NCI-H526 (cell line): ENCODE data around the gene CCR2.
"Not testable (repeated sequence)": the region's sequence is repeated elsewhere in the genome, so short reads cannot be mapped to it uniquely, and the experiment has no call there.

ENCODE experiments used
- DNase-seq, 2 experiments: peaks; one replicate each; lab custom pipeline; 2025; lab: John Stamatoyannopoulos, UW

Gene CCR2

DNA sequence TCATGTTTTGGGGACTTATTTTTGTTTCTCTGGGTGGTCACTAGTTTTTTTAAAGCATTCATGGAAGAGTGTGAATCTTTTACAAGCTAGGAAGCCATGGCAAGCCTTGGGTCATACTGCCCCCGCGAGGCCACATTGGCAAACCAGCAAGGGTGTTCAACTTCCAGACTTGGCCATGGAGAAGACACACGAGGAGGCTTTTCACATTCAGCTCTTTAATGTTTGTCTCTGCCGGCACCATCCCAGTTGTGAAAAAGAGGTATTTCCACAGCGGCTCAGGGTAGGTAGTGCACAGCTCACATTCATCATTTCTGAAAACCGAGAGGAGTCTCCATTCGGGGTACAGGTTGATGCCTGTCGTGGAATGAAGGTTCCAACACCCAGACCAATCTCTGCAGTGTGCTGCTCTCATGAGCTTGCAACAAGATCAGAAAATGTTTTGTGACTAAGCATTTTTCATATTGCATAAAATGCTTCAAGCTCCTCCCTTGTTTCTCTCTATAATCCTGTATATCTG lies 24.6 kb downstream of the CCR2 start:
- peak in 1 of 2 experiments; percentile 74 for DNase-seq

DNA sequence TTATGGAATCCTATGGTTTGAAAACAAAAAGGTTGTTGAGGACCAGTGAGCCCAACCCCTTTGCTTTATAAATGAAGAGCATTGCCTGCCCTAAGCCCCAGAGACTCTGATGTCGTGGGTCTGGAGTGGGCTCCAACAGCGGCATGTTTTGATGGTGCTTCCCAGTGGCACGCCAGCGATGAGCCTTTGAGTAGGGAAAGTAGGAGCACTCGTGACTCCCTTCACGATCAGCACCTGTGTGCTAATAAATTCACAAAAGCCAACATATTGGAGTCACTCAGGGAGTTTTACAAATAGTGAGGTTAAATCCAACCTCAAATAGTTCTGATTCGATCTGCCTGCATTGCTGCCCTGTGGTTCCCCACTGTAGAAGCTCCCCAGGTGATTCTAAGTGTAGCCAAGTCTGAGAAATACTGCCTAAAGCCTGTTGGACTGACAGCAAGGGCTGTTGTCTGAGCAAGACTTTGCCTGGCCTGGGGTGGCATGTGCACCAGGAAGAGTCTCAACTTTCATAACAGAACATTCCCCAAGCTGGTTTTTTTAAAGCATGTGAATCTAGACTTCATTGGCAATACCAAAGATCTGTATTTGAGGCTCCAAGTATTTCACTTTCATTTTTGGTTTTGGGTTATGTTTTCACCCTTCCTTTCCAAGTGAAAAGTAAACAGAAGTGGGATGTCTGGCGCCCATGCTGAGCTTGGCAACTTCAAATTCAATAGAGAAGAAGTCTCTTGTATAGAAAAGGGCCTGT lies 26.7 kb downstream of the CCR2 start:
- no peak for DNase-seq

DNA sequence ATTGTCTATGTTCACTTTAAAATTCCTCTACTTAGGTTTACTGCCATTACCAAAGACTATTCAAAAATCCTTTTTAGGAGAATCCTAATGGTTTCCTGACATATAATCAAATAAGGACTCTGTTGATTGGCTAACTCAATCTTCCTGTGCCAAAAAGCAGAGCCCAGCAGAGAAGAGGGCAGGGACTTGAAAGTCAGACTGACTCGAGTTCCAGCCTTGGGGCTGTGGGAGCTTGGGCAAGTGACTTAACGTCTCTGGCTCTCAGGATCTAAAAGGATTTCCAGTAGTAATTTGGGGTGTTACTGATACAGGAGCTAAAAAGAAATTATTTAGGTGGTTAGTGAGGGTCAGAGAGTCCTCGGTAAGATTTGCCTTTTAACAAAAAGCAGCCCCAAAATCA lies 27.7 kb downstream of the CCR2 start:
- DNase-seq: no peak

DNA sequence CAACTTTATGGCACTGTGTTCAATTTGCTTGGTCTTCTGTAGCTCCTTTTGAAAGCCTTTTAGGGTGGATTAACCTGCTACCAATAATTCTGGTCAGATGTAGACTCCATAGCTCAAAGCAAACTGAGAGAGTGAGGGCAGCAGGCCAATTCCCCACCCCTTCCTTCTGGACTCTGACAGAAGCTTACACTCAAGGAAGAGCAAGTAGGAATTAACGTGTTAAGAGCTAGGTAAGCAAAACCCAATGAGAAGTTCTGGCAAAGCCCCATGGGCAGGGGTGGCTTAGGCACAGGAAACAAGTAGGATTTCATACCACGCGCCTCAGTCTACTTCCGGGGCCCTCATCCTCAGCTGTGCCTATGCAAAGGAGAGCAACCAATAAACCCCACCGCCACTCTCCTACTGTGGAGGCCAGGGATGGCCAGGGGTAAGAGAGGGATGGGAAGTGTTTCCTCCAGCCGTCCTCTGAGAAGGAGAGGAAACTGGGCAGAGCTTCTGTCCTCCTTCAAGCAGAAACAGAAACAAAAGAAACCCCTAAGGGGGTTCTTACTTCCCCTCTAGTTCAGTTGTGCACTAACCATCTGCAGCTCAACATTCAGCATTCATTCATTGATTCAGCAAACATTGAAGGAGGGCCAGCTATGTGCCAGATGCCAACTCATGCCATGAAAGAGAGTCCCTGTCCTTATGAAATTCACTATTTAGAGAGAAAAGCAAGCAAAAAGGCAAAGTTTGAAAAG lies 29.5 kb downstream of the CCR2 start:
- DNase-seq: no peak

DNA sequence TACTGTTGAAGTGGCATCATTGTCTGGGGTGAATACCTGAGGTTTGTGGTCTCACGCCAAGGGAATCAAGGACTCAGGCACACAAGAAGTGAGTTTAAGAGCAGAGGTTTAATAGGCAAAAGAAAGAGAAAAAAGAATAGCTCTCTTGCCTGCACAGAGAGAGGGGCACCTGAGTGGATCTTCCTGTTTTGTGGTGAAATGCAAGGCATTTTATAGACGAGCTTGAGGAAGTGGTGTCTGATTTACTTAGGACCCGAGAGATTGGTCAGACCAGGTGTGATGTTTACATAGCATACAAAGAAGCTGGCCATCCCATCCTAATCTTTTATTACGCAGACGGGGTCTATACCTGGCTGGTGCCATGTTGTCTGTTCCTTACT lies 30.0 kb downstream of the CCR2 start:
- no peak for DNase-seq

DNA sequence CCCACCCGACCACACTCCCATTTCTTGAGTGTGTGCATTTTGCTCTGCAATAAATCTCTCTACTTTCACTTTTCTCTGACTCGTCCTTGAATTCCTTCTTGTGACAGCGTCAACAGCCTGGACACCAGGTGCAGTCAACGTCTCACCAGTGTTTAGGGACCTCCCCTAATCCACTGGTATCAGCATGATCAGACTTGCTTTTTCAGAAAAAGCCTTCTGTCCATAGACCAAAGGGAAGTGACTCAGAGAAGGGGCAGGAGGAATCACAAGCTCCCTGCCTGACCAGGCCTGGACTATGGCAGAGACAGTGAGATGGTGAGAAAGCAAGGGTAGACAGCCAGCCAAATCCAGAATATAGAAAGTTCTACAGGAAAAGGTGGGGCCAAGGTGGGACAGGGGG lies 32.3 kb downstream of the CCR2 start:
- DNase-seq: no peak

DNA sequence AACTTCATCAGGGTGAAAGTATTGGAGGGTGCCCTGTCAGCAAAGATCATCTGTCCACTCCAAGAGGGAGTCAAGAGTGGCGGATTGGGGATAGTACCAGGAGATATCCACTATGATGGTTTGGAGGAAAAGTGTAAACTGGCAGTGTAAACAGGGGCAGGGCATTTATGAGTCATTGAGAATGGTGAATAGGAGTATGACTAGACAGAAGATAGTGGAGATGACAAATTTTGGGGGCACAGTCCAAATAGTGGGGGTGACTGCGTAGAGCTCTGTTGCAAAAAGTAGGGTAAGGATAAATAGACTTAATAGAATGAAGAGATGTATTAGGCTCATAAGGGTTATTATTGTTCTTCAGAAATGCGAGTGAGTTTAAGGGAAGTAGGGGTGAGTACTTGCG lies 34.9 kb downstream of the CCR2 start:
- DNase-seq: not testable (repeated sequence)

DNA sequence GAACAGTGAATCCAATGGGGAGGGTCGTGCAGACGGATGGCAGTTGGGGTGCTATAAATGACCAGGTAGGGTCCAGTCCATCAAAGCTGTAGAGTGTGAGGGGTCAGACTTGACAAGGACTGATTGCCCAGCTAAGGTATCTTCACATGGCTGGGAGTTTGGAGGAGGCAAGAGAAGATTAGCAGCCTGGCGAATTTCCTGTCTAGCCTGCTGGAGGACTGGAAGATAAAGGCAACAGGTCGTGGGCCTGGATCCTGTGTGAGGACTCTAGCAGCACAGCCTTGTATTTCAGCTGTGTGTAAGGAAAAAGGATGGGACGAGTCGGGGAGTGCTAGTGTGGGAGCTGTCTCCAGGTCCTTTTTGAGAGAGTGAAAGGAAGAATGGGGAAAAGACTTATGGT lies 35.4 kb downstream of the CCR2 start:
- no peak for DNase-seq

DNA sequence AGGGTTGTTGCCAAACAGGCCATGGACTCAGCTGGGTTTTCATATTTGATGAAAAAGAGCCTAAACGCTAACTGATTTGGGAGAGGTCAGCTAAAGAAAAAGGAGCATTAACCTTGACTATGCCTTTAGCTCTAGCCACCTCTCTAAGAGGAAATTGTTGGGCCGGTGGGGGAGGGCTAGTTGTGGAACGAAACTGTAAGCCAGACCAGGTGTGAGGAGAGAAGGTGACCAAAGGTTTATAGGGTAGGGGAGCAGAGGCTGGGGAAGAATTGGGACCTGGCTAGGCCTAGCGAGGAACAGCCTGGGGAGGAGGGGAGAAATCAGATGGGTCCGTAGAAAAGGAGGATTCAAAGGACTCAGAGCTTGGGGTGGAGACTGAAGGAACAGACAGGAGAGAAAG lies 37.6 kb downstream of the CCR2 start:
- not testable (repeated sequence) for DNase-seq

DNA sequence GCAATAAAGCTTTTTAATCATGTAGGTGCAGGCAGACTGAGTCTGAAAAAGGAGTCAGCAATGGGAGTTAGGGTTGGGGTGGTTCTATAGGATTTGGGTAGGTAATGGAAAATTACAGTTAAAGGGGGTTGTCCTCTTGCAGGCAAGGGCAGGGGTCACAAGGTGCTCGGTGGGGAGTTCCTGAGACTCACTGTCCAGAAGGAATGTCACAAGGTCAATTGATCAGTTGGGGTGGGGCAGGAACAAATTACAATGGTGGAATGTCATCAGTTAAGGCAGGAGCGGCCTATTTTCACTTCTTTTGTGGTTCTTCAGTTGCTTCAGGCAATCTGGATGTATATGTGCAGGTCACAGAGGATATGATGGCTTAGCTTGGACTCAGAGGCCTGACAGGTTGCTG lies 39.1 kb downstream of the CCR2 start:
- no peak for DNase-seq

DNA sequence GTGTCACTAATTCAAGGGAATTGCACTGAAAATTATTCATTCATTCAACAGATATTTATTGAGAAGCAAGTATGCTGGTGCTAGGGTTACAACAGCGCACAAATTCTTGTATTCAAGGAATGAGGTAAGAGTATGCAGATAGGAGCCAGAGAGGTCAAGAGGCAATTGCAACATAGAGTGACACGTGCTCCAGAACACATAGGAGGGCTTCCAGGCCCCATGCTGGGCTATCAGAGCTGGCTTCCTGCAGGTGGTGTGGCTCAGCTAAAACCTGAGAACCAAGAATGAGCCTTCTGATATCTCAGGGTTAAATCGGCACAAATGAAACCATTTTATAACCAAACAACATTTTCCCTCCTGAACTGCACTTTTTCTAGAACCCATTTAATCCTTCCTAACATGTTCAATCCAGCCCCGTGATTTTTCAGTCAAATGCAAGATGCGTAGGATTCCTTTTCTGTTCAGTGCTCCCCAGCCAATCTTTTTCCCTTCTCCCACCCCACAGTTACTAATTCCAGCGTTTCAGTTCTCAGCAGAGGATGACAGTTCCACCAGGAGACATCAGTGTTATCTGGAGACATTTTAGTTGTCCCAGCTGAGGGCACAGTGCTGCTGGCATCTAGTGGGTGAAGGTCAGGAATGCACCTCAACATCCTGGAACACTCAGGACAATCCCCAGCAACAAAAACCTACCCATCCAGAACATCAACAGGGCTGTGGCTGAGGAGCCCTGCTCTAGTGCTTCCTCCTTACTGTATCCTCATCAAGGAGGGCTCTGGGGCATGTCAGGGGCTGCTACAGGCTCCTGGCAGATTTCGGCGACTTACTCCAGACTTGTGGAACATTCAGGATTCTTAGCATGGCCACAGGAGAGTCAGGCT lies 39.9 kb downstream of the CCR2 start:
- no peak for DNase-seq

DNA sequence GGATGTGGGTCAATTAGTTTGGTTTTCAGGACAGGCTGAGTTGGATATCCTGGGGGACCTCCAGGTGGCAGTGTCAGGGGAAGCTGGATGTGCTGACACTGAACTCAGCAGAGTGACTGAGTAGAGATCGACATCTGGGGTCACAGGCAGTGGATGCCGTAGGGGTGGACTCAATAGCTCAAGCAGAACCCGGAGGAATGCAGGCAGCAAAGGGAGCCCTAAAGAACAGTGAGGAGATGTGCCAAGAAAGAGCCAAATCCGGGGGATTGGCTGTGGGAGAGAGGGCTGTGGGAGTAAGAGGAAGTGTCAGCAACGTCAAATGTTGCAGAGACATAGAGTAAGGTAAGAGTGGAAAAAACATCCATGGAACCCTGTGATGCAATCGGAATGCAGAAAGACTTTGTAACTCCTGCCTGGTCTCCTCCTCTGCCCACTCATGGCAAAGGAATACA lies 41.3 kb downstream of the CCR2 start:
- peak in 1 of 2 experiments; percentile 5 for DNase-seq

DNA sequence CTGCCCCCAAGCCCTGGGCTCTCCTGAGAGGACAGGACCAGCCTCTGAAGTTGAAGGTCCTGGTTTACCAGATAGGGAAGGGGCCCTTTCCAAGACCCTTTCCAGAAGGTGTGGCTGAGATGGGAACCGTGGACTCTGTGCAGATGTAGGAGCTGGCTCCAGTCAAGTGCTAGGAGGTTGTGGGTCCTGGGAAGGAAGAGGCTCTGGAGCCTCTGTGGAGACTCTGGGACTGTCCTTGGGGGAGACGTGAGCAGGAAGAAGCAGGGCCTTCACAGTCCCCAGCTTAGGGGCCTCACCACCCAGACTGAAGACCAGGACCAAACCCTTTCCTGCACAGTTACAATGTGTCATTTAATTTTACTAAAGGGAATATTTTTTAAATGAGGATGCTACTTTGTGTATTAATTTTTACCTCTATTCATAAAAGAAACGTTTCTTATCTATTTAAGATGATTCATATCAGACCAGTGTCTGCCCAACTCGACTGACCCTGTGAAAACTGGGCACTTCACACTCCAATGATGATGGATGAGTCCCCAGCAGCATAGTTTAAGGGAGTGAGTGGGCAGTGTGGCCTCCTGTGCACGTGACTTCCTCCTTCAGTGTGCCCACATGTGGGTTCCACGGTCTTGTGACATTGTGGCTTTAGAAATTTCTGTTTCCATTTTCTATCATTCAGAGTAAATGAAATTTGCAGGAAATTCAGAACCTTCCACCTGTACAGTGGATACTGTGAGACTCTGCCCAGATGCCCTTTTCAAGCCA lies 42.0 kb downstream of the CCR2 start:
- no peak for DNase-seq

DNA sequence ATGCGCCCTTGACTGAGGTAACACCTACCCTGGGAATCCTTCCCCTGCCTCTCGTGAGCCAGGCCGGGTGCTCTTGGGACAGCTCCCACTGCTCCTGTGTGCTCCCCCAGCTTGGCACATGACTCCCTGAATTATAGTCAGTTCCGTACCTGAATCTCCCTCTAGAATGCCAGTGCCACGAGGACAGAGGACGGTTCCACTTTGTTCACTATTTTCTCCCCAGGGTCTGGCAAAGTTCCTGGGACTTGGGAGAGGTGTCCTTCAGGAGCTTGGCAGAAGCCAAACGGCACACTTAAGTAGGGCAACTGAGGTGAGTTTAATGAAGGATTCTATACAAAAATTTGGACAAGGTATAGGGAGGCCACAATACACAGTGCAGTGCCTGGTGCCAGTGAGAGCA lies 43.2 kb downstream of the CCR2 start:
- no peak for DNase-seq

DNA sequence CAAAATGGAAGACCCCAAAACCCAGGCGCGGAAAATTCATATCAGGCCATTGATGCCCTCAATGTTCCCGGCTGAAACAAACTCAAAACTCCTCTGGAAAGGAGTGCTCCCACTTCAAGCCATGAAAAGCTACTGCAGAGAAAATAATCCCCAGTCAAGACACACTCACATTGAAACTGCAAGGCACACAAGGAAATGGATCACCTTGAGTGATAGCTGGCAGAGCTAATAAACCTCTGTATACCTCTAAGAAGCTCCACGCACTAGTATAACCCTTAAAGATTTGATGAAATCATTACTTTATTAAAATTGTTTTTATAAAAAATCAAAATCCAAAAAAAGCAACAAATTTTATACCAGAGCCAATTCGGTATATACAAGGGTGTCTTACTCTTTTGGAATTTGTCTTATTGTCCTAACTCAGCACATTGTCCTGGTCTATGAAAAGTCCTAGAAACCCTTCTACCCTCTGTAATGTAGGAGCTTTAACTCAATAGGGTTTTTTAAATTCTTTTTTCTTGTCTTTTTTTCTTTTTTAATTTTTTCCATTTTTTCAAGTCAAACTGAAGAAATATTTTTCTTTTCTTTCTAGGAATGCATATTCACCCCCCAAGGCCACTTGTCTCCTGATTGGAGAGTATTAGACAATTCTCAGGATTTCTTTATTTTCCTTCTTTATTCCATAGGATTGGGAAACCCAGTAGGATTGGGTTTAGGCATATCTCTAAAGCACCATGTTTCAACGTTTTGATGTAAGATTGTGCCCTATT lies 44.5 kb downstream of the CCR2 start:
- no peak for DNase-seq

DNA sequence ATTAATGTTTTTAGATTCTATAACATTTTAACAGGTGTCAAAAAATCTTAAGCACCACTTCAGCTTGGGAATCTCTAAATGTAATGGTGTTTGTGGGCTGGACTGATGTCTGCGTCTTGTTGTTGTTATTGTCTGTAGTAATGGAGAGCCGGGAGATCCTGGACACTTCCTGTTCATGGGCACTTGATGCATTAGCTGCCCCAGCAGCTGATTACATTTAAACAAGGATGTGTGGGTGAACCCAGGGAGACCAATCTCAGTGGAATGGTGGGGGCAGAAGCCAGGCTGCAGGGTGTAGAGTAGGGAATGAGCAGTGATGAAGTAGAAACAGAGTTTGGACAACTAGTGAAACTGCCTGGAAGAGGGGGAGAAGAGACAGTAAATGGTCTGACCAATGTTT lies 45.2 kb downstream of the CCR2 start:
- no peak for DNase-seq

DNA sequence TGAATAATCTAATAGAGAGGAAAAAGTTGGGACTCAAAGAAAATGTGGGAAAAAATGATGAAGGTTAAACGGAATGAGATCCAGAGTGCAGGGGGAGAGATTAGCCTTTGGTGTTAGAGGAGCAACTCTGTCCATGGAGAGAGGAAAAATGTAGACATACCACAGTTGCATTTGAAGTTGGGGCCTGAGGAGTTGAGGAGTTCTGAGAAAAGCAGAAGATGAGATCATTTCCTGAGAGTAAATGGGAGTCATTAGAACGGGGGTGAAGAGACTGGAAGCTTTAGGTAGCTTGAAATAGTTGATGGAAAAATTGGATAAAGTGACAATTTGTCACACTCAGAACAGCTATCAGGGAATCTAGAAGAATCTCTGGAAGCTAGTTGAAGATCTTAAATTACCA lies 45.6 kb downstream of the CCR2 start:
- no peak for DNase-seq

DNA sequence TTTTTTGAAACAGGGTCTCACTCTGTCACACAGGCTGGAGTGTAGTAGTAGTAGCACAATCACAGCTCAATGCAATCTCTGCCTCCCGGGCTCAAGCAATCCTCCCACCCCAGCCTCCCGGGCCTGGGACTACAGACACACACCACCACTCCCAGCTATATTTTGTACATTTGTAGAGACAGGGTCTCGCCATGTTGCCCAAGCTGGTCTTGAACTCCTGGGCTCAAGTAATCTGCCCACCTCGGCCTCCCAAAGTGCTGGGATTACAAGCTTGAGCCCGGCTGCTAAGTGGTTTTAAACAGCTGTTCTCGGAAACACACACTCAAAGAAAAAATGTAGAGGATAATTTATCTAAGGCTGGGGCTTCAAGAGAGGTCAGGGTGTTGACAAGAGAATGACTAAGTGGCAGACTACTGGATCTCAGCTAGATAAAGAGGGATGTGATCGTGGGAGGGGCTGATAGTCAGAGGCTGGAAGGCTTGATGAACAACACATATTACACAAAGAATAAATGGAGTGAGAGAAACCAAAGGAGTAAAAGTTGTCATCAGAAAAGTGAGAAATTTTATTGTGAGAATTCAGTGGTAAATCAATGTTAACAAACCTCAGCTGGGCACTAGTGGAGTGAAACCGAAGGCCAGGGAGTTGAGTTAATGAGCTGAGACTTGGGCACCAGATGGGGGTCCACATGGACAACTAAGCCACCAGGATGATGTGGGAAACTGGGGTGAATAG lies 46.3 kb downstream of the CCR2 start:
- DNase-seq: no peak

DNA sequence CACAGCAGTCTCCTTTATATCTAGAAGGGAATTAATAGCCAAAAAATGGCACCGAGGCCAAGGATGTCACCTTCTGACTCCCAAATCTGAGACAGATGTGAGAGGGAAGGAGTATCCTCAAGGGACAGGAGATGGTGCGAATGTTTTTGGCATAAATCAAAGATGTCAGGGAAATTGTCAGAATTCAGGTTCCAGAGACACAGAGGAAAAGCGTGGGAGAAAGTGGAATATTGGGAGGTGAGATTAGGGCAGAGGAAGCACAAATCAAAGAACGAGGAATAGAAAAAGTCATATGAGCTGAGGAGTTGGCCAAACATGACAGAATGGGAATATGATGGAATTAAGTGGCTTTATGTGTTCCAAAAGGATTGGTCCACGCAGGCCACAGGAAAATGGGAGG lies 46.9 kb downstream of the CCR2 start:
- no peak for DNase-seq

DNA sequence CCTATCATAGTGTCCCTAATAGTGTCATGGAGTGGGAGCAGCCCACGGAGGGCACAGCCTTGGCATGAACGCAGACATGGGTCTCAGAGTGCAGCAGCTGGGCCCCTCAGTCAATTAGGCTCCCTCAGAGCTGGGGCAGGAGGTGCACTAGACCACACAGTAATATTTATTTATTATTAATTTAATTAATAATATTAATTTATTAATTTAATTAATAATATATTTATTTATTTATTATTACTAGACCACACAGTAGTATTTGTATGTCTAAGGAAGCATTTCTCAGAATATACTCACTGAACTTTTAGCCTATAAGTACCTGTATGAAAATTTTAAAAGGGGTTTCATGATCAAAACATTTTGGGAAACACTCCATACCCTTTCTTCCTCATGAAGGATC lies 47.7 kb downstream of the CCR2 start:
- no peak for DNase-seq
